BLaER1 treated with 17β-estradiol and CSF1 and Interleukin-3, amounts not matched to agents 10 nM and 100 nM (cell line): ENCODE results near the gene ATF6B.

Source experiments
- H3K27ac ChIP-seq, 11 experiments: shearing (Covaris generic); formaldehyde crosslinking; 2 replicates each; pipeline ENCODE4 v1.8.1; 2022
- H3K27me3 ChIP-seq, 11 experiments: shearing (Covaris generic); formaldehyde crosslinking; 2 replicates each; pipeline ENCODE4 v1.8.1; 2022
- H3K36me3 ChIP-seq, 11 experiments: shearing (Covaris generic); formaldehyde crosslinking; 2 replicates each; pipeline ENCODE4 v1.8.1; 2022
- H3K4me1 ChIP-seq, 10 experiments: shearing (Covaris generic); formaldehyde crosslinking; 2 replicates each; pipeline ENCODE4 v1.8.1; 2022
- H3K4me2 ChIP-seq, 11 experiments: shearing (Covaris generic); formaldehyde crosslinking; 2 replicates each; pipeline ENCODE4 v1.8.1; 2022
- H3K4me3 ChIP-seq, 10 experiments: shearing (Covaris generic); formaldehyde crosslinking; 2 replicates each; pipeline ENCODE4 v1.8.1; 2022
- H3K9ac ChIP-seq, 11 experiments: shearing (Covaris generic); formaldehyde crosslinking; 2 replicates each; pipeline ENCODE4 v1.8.1; 2022
- H3K9me3 ChIP-seq, 11 experiments: shearing (Covaris generic); formaldehyde crosslinking; replicated peaks in 1 of 11; 2 replicates each; pipeline ENCODE4 v1.8.1; 2022
- H4K20me1 ChIP-seq, 11 experiments: shearing (Covaris generic); formaldehyde crosslinking; 2 replicates each; pipeline ENCODE4 v1.8.1; 2022
- Cebpa-rat ChIP-seq, 11 experiments: shearing (Covaris generic); IDR thresholded peaks; 2 replicates each; pipeline ENCODE4 v1.8.1; 2022

ATF6B gene

GRCh38 chr6:32116674-32117073 is 11.4 kb downstream of the ATF6B start:
- H4K20me1 ChIP-seq, result peaks cover 0 to 61% (median 17%) of the 10 kb centered on the region in 11 experiments; a peak in 11 of 22 replicates
- H3K4me1 ChIP-seq, result peaks cover 0 to 26% (median 8%) of the 10 kb centered on the region in 10 experiments; a peak in 8 of 20 replicates
- peak overlapping the region in 2 of 11 experiments; percentile 37 to 42; a peak in 3 of 22 replicates for H3K9ac ChIP-seq
- H3K27me3 ChIP-seq, result no peaks in the 10 kb centered on the region
- no peaks in the 10 kb centered on the region for H3K9me3 ChIP-seq
- H3K4me2 ChIP-seq, result no peak overlapping the region
- peaks cover 64 to 98% (median 80%) of the 10 kb centered on the region in 11 experiments for H3K36me3 ChIP-seq
- H3K27ac ChIP-seq, result no peak overlapping the region
- no peak overlapping the region for H3K4me3 ChIP-seq
- TF ChIP-seq Cebpa-rat (IDR thresholded peaks at IDR 0.05), result no peak

- Histone ChIP-seq H3K36me3 (peaks cover 58 to 98% (median 79%) of the 10 kb centered on the region in 11 experiments), H3K27ac (no peak overlapping the region), H4K20me1 (peaks cover 0 to 64% (median 17%) of the 10 kb centered on the region in 11 experiments; a peak in 10 of 22 replicates), H3K27me3 (no peaks in the 10 kb centered on the region), H3K4me2 (no peak overlapping the region), H3K9ac (peak overlapping the region in 3 of 11 experiments; percentile 7 to 42 (median 9); a peak in 2 of 22 replicates), H3K9me3 (no peaks in the 10 kb centered on the region), H3K4me3 (no peak overlapping the region), H3K4me1 (peaks cover 0 to 28% (median 10%) of the 10 kb centered on the region in 10 experiments; a peak in 15 of 20 replicates)
- TF ChIP-seq Cebpa-rat (IDR thresholded peaks at IDR 0.05), result no peak
Measured at GRCh38 chr6:32115623-32116022, 12.4 kb downstream of the ATF6B start.

- peaks cover 0 to 66% (median 16%) of the 10 kb centered on the region in 11 experiments; a peak in 10 of 22 replicates for H4K20me1 ChIP-seq
- no peak overlapping the region for H3K27ac ChIP-seq
- H3K4me3 ChIP-seq, result no peak overlapping the region
- peaks cover 6 to 36% (median 18%) of the 10 kb centered on the region in 10 experiments for H3K4me1 ChIP-seq
- no peak overlapping the region for H3K4me2 ChIP-seq
- H3K36me3 ChIP-seq, result peaks cover 52 to 92% (median 73%) of the 10 kb centered on the region in 11 experiments
- H3K9ac ChIP-seq, result no peak overlapping the region
- no peak for TF ChIP-seq Cebpa-rat (IDR thresholded peaks at IDR 0.05)
- H3K27me3 ChIP-seq, result no peaks in the 10 kb centered on the region
- H3K9me3 ChIP-seq, result no peaks in the 10 kb centered on the region
Measured at GRCh38 chr6:32114796-32115195, 13.2 kb downstream of the ATF6B start.

GRCh38 chr6:32113386-32114352 is 14.4 kb downstream of the ATF6B start:
- H4K20me1 ChIP-seq, result peaks cover 0 to 61% (median 14%) of the 10 kb centered on the region in 11 experiments; a peak in 10 of 22 replicates
- H3K4me1 ChIP-seq, result peaks cover 17 to 38% (median 26%) of the 10 kb centered on the region in 10 experiments
- 0 out of 22 replicates have a peak overlapping the region, but pooled peaks of 2 of the 11 experiments have one; percentile 13 to 18 for H3K9ac ChIP-seq
- H3K27ac ChIP-seq, result peak overlapping the region in 1 of 11 experiments; percentile 27; a peak in 1 of 22 replicates
- peaks cover 44 to 81% (median 67%) of the 10 kb centered on the region in 11 experiments for H3K36me3 ChIP-seq
- no peak overlapping the region for H3K4me3 ChIP-seq
- no peaks in the 10 kb centered on the region for H3K27me3 ChIP-seq
- H3K4me2 ChIP-seq, result no peak overlapping the region
- TF ChIP-seq Cebpa-rat (IDR thresholded peaks at IDR 0.05), result no peak
- no peaks in the 10 kb centered on the region for H3K9me3 ChIP-seq

- Histone ChIP-seq H3K36me3 (peaks cover 33 to 69% (median 55%) of the 10 kb centered on the region in 11 experiments), H3K4me3 (no peak overlapping the region), H3K4me1 (peaks cover 29 to 50% (median 36%) of the 10 kb centered on the region in 10 experiments), H3K27me3 (no peaks in the 10 kb centered on the region), H3K9ac (no peak overlapping the region), H4K20me1 (peaks cover 0 to 58% (median 11%) of the 10 kb centered on the region in 11 experiments; a peak in 9 of 22 replicates), H3K27ac (no peak overlapping the region), H3K9me3 (no peaks in the 10 kb centered on the region), H3K4me2 (no peak overlapping the region)
- no peak for TF ChIP-seq Cebpa-rat (IDR thresholded peaks at IDR 0.05)
Measured at GRCh38 chr6:32112431-32112980, 15.5 kb downstream of the ATF6B start.

GRCh38 chr6:32111424-32112066 is 16.5 kb downstream of the ATF6B start:
- Histone ChIP-seq H3K36me3 (peaks cover 23 to 59% (median 46%) of the 10 kb centered on the region in 11 experiments), H4K20me1 (peaks cover 0 to 48% (median 6%) of the 10 kb centered on the region in 11 experiments; a peak in 9 of 22 replicates), H3K9ac (no peak overlapping the region), H3K4me3 (no peak overlapping the region), H3K27me3 (no peaks in the 10 kb centered on the region), H3K9me3 (no peaks in the 10 kb centered on the region), H3K27ac (no peak overlapping the region), H3K4me1 (peaks cover 34 to 54% (median 36%) of the 10 kb centered on the region in 10 experiments), H3K4me2 (no peak overlapping the region)
- no peak for TF ChIP-seq Cebpa-rat (IDR thresholded peaks at IDR 0.05)

GRCh38 chr6:32110632-32111031 is 17.4 kb downstream of the ATF6B start:
- no peaks in the 10 kb centered on the region for H3K9me3 ChIP-seq
- H4K20me1 ChIP-seq, result peaks cover 0 to 39% (median 0%) of the 10 kb centered on the region in 11 experiments; a peak in 6 of 22 replicates
- peak overlapping the region in 9 of 11 experiments; percentile 53 to 77 (median 72); a peak in 7 of 22 replicates for H3K4me2 ChIP-seq
- peaks cover 34 to 53% (median 36%) of the 10 kb centered on the region in 10 experiments for H3K4me1 ChIP-seq
- no peak overlapping the region for H3K4me3 ChIP-seq
- 0 out of 22 replicates have a peak overlapping the region, but pooled peaks of 1 of the 11 experiments have one; percentile 15 for H3K27ac ChIP-seq
- H3K36me3 ChIP-seq, result peaks cover 14 to 50% (median 36%) of the 10 kb centered on the region in 11 experiments
- H3K9ac ChIP-seq, result no peak overlapping the region; a peak in 1 of 22 replicates
- no peak for TF ChIP-seq Cebpa-rat (IDR thresholded peaks at IDR 0.05)
- no peaks in the 10 kb centered on the region for H3K27me3 ChIP-seq

GRCh38 chr6:32109765-32110160 is 18.3 kb downstream of the ATF6B start:
- peak overlapping the region; percentile 29 to 77 (median 69); a peak in 21 of 22 replicates for H3K4me2 ChIP-seq
- no peak overlapping the region for H3K9ac ChIP-seq
- H4K20me1 ChIP-seq, result peaks cover 0 to 34% (median 0%) of the 10 kb centered on the region in 11 experiments; a peak in 5 of 22 replicates
- peaks cover 34 to 51% (median 36%) of the 10 kb centered on the region in 10 experiments for H3K4me1 ChIP-seq
- H3K36me3 ChIP-seq, result peaks cover 7 to 44% (median 30%) of the 10 kb centered on the region in 11 experiments; a peak in 21 of 22 replicates
- H3K27ac ChIP-seq, result 0 out of 22 replicates have a peak overlapping the region, but pooled peaks of 2 of the 11 experiments have one; percentile 4 to 15
- no peaks in the 10 kb centered on the region for H3K9me3 ChIP-seq
- H3K4me3 ChIP-seq, result no peak overlapping the region
- H3K27me3 ChIP-seq, result no peaks in the 10 kb centered on the region
- no peak for TF ChIP-seq Cebpa-rat (IDR thresholded peaks at IDR 0.05)
